Body of pancreas (tissue), 4 donors: ENCODE measurements around the gene INPP5D. TPM values are rescaled to one million over a fixed set of nuclear protein-coding genes. Genes with fewer than 3 reads are reported as not detected.

Experiments used
- ATAC-seq: fragments of 150-250 bp; one replicate; pipeline ENCODE4 v1.9.1; 2016
- DNase-seq, 4 donors: peaks; one replicate each; pipeline ENCODE4 v3.0.0-alpha.2; 2019
- H3K27ac ChIP-seq, 4 donors: fragments of 200-600 bp; sonication (generic); 1 replicate in 3 of 4; 2 replicates in 1 of 4; pipeline versions ENCODE4 v1.5.1 to v1.6.1; 2016 to 2019; ENCODE audit warnings: mild to moderate bottlenecking in 1 of 4, mixed read lengths in 1 of 4, moderate library complexity in 1 of 4
- H3K27me3 ChIP-seq, 2 donors: fragments of 200-600 bp; sonication (generic); one replicate each; pipeline ENCODE4 v1.6.0; 2016; ENCODE audit warnings: mild to moderate bottlenecking in 1 of 2
- H3K36me3 ChIP-seq, 2 donors: fragments of 200-600 bp; sonication (generic); replicated peaks in 1 of 2; 2 replicates each; pipeline ENCODE4 v1.5.1; 2016; ENCODE audit warnings: low read depth in 2 of 2; ENCODE audit not compliant: insufficient read depth in 1 of 2
- H3K4me1 ChIP-seq: fragments of 200-600 bp; sonication (generic); one replicate; pipeline ENCODE4 v1.6.0; 2016
- H3K4me3 ChIP-seq, 2 donors: fragments of 200-600 bp; sonication (generic); 1 replicate in 1 of 2; 2 replicates in 1 of 2; pipeline ENCODE4 v1.5.1; 2016 to 2019
- H3K9me3 ChIP-seq, 3 donors: fragments of 200-600 bp; sonication (generic); 1 replicate in 2 of 3; 2 replicates in 1 of 3; pipeline ENCODE4 v1.5.1; 2016
- POLR2A ChIP-seq, 3 donors: fragments of 450-650 bp; IDR thresholded peaks; one replicate each; pipeline ENCODE4 v1.6.1; 2016; ENCODE audit warnings: antibody characterized with exemption in 3 of 3, mild to moderate bottlenecking in 2 of 3
- WGBS, 2 donors: methylation state at CpG; one replicate each; pipeline ENCODE4 v1.1.5; 2017; 5-methylcytosine and 5-hydroxymethylcytosine counted together
- intact Hi-C: fragments of 100-400 bp; cut with DNase I; formaldehyde crosslinking; loops from one replicate; pipeline ENCODE4 v1.15.1; 2023
- total RNA-seq, 2 donors: library from RNA; depleted of rRNA; stranded (reverse); fragments of >200 nt; gene quantifications; one replicate each; pipeline ENCODE4 v1.1.0, GENCODE V29; 2016
- TF ChIP-seq, protein P1 (sequence below), 7 experiments: fragments of 450-650 bp in 4 of 7; fragments of 200-600 bp in 3 of 7; sonication (generic) in 3 of 7; IDR thresholded peaks; one replicate each; pipeline ENCODE4 v1.5.1; 2016 to 2019; ENCODE audit warnings: antibody characterized with exemption in 7 of 7

The INPP5D gene
- total RNA-seq, 2 donors from 2014 or later = 0.99 to 8.8 TPM

DNA sequence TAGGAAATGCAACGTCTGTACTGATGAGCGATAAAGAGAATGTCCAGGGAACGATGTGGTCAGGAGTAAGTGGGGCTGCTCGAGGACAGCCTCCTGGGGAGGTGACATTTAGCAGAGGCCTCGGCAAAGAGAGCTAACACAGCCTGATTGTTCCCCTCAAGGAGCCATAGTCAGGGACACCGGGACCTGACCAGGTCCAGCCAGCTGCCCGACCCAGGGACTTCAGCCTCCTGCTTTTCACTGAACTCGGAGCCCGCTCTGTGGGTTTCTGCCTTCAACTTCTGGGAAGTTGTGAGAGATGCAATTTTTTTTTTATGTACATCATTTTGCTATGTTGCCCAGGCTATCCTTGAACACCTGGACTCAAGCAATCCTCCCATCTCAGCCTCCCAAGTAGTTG is 17.6 kb upstream of the INPP5D start:
- no peak for DNase-seq
- H3K27ac ChIP-seq = no peak overlapping the region
- no peaks in the 10 kb centered on the region for H3K4me1 ChIP-seq
- H3K27me3 ChIP-seq = no peaks in the 10 kb centered on the region
- ATAC-seq = no peak
- intact Hi-C loops = no loop called here
- H3K4me3 ChIP-seq = no peak overlapping the region
- no peaks in the 10 kb centered on the region for H3K36me3 ChIP-seq
- no peak for TF ChIP-seq POLR2A (IDR thresholded peaks at IDR 0.05)
- TF ChIP-seq, protein P1, sequence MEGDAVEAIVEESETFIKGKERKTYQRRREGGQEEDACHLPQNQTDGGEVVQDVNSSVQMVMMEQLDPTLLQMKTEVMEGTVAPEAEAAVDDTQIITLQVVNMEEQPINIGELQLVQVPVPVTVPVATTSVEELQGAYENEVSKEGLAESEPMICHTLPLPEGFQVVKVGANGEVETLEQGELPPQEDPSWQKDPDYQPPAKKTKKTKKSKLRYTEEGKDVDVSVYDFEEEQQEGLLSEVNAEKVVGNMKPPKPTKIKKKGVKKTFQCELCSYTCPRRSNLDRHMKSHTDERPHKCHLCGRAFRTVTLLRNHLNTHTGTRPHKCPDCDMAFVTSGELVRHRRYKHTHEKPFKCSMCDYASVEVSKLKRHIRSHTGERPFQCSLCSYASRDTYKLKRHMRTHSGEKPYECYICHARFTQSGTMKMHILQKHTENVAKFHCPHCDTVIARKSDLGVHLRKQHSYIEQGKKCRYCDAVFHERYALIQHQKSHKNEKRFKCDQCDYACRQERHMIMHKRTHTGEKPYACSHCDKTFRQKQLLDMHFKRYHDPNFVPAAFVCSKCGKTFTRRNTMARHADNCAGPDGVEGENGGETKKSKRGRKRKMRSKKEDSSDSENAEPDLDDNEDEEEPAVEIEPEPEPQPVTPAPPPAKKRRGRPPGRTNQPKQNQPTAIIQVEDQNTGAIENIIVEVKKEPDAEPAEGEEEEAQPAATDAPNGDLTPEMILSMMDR (IDR thresholded peaks at IDR 0.05) = no peak
- no peaks in the 10 kb centered on the region for H3K9me3 ChIP-seq
- WGBS, 2 donors = 73 to 77% methylated on average over 8 to 9 of the region's 9 CpGs

DNA sequence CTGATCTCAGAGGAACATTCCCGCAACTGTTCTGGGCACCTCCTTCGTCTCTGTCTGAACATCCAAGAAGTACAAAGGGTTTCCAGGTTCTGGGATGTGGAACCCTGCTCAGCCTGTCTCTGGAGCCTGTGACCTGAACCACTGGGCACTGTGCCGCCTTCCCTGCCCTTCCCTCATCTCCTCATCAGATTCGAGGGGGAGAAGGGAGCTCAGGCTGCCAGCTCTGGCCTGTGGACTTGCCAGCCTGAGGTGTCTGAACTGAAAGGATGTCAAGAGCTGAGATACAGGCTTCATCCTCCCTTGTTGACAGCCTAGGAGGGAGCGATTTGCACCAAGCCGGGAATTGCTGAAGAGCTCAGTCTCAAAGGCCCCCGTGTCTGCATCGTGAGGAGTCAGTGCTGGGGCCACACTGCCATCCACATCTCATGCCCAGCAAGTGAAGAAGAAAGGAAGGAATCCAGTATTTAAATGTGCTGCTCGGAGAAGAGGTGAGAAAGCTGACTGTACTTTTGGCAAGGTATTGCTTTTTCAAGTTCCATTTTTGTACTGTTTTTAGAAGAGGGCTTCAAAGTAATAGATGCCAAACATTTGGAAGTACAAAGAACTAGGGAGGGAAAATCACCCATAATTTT is 15.1 kb upstream of the INPP5D start:
- WGBS, 2 donors = 76 to 79% methylated on average over 9 of the region's 9 CpGs
- Histone ChIP-seq H3K4me3 (no peak overlapping the region), H3K36me3 (no peaks in the 10 kb centered on the region), H3K9me3 (no peaks in the 10 kb centered on the region), H3K4me1 (no peaks in the 10 kb centered on the region), H3K27ac (no peak overlapping the region), H3K27me3 (no peaks in the 10 kb centered on the region)
- ATAC-seq (no peak), DNase-seq (no peak)
- TF ChIP-seq POLR2A (IDR thresholded peaks at IDR 0.05) = no peak
- TF ChIP-seq, protein P1 (IDR thresholded peaks at IDR 0.05) = no peak
- intact Hi-C loops = no loop called here

DNA sequence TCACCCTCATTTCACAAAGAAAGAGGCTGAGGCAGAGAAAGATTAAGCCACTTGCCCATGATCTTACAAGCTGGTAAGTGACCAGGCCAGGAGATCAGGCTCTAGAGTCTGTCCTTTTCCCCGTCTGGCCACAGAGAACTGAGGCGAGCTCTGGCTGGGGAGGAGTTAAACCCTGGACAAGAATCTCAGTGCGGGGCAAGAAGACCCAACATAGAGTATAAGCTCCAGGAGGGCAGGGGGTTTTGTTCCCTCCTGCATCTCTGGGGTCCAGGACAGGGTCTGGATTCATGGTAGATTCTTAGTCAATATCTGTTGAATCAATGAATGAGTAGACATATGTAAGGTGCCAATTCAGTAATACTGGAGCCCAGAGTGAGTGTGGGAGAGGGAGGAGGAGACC is 12.9 kb upstream of the INPP5D start:
- H3K9me3 ChIP-seq = no peaks in the 10 kb centered on the region
- H3K27ac ChIP-seq = no peak overlapping the region
- TF ChIP-seq, protein P1 (IDR thresholded peaks at IDR 0.05) = no peak
- TF ChIP-seq POLR2A (IDR thresholded peaks at IDR 0.05) = no peak
- no peaks in the 10 kb centered on the region for H3K4me1 ChIP-seq
- no peaks in the 10 kb centered on the region for H3K36me3 ChIP-seq
- H3K27me3 ChIP-seq = no peaks in the 10 kb centered on the region
- H3K4me3 ChIP-seq = no peak overlapping the region
- 85 to 93% methylated on average over 3 of the region's 3 CpGs for WGBS, 2 donors
- intact Hi-C loops = no loop called here
- DNase-seq = no peak
- ATAC-seq = no peak

DNA sequence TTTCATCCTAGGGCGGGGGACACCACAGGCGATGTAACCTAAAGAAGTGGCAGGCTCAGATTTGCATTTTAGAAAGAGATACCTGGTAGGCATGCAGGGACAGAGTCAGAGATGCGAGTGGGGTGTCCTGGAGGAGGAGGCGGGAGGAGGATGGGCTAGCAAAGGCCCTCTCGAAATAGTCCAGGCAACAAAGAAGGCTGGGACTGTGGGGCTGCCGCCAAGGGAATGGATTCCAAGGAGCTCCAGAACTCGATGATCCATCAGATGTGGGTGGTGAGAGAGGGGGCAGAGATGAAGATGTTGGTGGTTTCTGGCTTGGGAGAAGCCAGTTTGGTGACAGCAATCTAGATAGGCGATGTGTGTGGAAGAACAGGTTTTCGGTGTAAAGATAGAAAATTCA is 12.5 kb upstream of the INPP5D start:
- WGBS, 2 donors = 71 to 79% methylated on average over 9 of the region's 9 CpGs

More for the DNA sequence above, 12.5 kb upstream of the INPP5D start:
- Histone ChIP-seq H3K9me3 (no peaks in the 10 kb centered on the region), H3K4me3 (no peak overlapping the region), H3K27ac (no peak overlapping the region), H3K4me1 (no peaks in the 10 kb centered on the region), H3K36me3 (no peaks in the 10 kb centered on the region), H3K27me3 (no peaks in the 10 kb centered on the region)
- intact Hi-C loops = no loop called here
- no peak for TF ChIP-seq POLR2A (IDR thresholded peaks at IDR 0.05)
- TF ChIP-seq, protein P1 (IDR thresholded peaks at IDR 0.05) = no peak
- ATAC-seq (no peak), DNase-seq (no peak)
